Measurements from ENCODE around the gene AURKB. TPM values are rescaled to one million over a fixed set of nuclear protein-coding genes. Genes with fewer than 3 reads are reported as not detected.
"Not testable (repeated sequence)": the region's sequence is repeated elsewhere in the genome, so short reads cannot be mapped to it uniquely, and the experiment has no call there.

Gene AURKB
- polyA plus RNA-seq, 4 donors: 25.7 to 35.6 (median 31.6) TPM

DNA sequence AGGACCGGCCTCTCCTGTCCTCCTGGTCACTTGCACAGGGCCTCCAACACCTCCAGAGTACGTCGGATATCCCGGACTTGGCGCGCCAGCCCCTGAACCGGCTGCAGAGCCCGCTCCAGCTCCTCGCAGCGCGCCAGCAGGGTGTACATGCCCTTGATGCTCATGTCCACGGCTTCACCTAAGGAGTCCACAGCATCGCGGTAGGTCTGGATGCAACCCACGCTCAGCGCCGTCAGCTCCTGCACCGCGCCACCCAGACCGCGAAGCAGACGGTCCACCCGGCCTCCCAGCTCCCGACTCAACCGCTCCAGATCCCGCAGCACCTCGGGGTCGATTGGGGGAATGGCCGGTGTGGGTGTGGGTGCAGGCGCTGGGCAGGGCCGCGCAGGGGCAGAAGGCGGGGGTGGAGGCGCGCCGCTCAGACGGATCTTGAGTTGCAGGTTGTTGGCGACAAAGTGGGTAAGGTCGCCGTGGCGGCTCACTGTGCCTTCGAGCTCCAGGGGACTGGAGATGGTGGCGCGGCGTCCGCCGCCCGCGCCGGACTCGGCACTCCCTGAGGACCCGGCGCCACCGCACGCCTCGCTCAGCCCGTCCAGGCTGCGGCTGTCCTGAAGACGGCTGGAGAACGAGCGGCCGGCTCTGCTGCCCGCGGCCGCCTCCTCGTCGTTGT lies 21.2 kb downstream of the AURKB start:
- DNase-seq (ENCODE audit: low read depth in 4 of 4, low spot score in 3 of 4): no peak

DNA sequence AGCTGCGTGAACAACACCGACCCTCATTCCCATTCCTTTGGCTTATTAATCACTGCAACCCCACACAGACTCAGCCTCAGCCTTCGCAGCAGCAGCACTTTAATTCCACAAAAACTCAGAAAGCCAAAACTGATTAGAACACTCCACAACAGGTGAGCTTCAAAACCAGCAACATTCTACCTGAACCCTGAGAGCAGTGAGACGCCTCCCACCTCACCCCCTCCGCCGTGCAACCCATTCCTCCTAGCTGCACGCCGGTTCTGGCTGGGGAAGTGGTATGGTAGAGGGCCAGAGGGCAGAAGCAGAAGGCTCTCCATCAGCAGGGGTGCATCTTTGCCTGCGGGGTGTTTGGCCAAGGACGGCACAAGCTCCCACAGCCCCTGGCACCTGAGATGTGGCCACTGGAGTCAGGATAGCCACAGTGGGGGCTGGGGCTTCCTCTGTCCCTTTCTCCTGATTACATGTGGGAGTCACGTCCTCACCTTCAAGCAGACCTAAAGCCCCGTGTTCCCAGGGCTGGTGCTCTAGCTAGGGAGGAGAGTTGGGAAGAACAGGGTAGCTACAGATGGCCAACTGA lies 22.0 kb downstream of the AURKB start:
- DNase-seq (ENCODE audit: low read depth in 4 of 4, low spot score in 3 of 4): no peak

DNA sequence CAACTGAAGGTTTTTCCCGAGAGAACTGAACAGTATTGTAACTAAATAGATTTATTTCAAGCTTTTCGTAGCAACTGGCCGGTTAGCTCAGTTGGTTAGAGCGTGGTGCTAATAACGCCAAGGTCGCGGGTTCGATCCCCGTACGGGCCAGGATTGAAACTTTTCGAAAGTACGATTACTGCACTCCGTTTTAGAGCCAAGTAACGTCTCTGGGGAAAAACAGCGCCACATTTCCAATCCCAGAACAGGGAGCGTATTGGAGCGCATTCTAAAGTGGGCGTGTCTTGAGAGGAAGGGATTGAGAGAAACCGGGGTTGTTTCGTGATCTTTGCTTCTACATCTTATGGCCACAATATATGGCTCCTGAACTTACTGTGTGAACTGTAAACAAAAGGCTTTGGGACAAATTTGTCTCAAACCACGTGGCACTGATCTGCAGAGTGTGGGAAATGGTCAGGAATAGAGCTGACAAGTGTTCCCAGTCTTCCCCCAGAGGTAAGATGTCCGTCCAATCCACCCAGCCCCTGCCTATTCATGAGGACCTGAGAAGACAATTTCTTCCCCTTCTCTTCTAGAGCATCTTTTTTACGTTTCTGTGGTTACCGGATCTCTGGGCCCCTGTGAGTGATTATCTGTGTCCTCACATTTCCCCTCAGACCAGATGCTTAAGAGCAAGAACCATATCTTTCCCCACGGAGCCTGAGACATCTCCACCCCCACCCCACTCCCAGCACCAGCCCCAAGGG lies 22.7 kb downstream of the AURKB start:
- peak in 3 of 4 donors; percentile 91 to 93 (median 92) for DNase-seq (ENCODE audit: low read depth in 4 of 4, low spot score in 3 of 4)

DNA sequence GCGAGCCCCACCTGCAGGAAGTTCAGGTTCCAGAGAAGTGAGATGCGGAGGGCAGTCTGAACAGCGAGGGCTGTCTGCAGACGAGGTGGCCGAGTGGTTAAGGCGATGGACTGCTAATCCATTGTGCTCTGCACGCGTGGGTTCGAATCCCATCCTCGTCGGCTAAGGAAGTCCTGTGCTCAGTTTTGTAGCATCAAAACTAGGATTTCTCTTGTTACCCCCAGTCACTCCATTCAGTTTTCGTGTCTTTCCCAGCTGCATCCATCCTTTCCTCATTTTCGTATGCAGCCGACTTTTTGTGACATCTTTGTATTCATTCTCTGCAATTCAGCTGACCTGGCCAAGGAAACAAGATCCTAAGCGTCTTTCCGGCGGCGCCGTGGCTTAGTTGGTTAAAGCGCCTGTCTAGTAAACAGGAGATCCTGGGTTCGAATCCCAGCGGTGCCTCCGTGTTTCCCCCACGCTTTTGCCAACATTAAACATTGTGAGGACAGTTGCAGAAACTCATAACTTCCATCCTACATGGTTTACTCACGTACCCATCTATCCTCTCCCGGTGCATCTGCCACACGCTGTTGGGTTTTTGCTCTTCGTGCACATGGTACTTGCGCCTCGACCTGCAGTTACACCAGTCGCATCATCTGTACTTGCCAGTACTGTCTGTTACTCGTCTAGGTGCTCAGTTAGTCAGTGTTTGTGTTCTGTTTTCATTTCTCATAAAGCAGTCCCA lies 23.4 kb downstream of the AURKB start:
- DNase-seq (ENCODE audit: low read depth in 4 of 4, low spot score in 3 of 4): peak in 3 of 4 donors; percentile 94

DNA sequence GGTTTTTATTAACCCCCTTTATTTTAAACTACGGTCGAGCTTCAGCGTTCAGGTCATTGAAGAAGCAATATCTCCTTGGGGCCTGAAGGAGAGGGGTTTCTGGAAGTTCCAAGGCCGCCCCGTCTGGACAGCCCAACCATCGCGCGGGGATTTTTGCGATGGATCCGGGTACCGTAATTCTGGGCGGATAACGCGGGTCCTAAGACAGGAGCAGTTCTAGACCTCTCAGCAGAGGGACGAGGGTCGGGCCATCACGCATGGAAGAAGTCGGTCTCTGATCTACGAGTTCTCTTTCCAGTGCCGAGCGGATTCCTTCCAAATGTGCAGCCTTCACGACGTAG lies 24.0 kb downstream of the AURKB start:
- no peak for DNase-seq (ENCODE audit: low read depth in 4 of 4, low spot score in 3 of 4)

DNA sequence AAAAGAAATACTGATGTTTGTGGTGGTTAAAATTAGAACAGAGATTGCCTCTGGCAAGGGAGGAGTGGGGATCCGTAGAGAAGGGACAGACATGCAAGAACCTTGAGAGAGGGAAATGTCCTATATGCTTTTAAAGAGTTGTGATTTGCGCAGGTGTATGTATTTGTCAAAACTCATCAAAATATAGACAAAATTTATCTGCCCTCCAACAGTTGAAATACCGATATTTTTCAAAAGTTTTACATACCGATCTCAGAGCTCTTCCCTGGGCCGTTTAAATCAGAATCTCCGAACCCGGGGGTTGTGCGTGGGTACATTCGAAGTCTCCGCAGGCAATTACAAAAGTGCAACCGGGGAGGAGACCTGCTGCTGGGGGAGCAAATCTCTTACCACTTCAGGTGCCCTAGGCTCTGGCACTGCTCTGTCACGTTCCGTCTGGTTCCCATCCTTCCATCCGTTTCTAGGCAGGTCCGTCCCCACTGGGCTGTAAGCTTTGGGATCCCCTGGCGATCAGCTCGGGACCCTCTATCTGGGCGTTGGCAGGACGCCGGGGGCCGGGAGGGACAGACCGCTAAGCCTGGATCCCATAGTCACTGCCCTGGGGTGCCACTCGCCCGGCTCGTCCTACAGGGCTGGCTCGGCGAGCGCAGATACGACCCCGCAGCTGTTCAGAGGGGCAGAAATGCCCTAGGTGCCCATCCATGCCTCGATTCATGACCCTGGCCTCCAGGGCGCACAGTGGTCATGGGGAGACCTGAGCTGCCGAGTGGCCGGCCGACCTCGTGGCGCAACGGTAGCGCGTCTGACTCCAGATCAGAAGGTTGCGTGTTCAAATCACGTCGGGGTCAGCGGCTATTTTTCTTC lies 24.6 kb downstream of the AURKB start:
- DNase-seq (ENCODE audit: low read depth in 4 of 4, low spot score in 3 of 4): no peak

DNA sequence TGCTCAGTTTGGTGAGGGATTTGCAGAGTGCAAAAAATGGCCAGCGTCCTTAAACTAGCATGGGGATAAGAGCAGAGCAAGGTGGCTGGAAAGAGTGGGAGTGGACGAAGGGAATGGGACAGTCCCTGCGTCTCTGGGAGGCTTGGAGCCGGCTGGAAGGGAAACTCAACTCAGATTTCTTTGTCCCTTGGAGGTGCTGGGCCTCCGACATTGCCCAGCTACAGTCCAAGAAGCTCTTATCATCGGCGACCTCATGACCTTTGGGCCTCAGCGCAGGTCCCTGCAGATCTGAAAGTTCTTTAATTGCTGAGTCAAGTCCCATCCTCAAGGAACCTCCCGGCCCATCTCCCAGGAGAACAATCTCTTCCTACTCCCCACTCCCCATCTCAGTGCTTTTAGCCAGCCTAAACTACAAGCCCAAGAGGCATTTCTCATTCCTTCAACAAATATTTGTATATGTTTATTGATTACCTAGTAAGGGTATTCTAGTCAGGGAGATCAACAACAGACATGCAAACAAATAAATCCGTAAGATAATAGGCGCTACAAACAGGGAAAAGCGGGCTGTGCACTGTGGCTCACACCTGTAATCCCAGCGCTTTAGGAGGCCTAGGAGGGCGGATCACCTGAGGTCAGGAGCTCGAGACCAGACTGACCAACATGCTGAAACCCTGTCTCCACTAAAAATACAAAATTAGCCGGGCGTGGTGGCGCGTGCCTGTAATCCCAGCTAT lies 33.2 kb downstream of the AURKB start:
- no peak for DNase-seq (ENCODE audit: low read depth in 4 of 4, low spot score in 3 of 4)

DNA sequence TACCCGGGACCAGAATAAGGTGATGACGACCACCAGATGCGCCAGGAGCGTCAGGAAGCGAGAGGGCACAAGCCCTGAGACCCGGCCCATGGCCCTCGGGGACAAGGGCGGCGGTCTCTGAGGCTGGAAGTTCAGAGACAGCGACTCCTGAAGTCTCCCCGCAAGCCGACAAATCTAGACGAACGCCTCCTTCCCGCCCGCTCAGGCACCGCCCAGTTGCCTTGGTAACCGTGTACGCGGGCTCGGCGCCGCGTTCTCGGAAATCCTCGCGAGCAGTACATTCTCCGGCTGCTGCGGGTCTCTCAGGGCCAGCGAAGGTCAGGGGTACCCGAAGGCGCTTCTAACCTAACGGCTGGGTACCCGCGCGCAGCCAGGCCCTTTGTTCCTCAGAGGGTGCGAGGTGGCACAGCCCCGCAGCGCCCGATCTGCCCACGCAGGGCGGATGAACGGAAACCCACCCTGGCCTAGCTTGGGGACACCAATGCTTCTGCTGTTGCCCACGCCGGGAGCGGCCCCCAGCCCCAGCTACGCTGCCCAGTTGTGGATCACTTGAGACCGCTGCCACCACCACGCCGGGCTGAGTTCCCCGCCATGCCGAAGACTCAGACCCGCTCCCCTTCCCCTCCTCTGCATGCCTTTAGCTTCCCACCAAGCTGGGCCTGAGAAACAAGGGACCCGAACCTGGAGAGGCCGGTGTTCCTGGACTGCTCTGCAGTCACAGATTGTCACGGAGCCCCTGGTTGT lies 34.0 kb downstream of the AURKB start, which contains the start of gene TMEM107:
TMEM107 (minus strand) TSS at position 184 of the 744 bp plus-strand sequence; CDS start at position 90, 94 bp downstream.
- peak in 1 of 4 donors; percentile 82 for DNase-seq (ENCODE audit: low read depth in 4 of 4, low spot score in 3 of 4)

DNA sequence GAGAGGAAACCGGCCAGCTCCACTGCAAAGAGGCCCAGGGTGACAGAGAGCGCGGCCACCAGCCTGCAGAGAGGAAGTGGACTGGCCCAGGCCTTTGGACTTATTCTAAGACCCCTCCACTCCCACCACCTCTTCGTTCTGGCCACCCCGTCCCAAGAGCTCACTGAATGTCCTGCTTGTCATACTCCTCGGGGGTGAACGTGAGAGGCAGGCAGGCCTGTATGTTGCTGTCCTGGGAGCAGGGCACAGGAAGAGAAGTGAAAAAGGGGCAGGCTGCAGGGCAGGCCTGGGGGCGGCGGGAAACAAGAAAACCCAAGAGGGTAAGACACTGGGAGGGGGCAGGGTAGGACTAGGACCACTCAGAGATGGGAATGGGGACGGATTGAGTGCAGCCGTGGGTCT lies 34.6 kb downstream of the AURKB start:
- DNase-seq (ENCODE audit: low read depth in 4 of 4, low spot score in 3 of 4): no peak

DNA sequence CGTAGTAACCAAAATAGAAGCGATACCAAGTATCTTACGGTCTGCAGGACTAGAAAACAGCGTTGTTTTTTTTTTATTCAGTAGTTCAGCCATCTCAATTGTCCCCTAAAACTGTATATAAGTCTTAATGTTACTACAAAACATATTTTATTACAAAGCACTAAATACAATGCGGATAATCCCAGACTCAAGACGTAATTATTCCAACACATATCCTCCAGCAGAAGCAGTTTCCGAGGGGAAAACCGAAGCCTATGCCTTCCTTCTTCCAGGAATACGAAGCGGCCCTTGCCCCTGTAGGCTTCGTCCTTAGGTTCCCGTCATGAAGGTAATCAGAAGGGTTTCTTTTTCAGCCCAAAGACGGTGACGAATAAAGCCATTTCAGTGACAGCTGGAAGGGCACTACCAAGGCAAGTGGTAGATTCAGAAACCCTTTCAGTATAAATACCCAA lies 36.5 kb downstream of the AURKB start:
- DNase-seq (ENCODE audit: low read depth in 4 of 4, low spot score in 3 of 4): no peak

DNA sequence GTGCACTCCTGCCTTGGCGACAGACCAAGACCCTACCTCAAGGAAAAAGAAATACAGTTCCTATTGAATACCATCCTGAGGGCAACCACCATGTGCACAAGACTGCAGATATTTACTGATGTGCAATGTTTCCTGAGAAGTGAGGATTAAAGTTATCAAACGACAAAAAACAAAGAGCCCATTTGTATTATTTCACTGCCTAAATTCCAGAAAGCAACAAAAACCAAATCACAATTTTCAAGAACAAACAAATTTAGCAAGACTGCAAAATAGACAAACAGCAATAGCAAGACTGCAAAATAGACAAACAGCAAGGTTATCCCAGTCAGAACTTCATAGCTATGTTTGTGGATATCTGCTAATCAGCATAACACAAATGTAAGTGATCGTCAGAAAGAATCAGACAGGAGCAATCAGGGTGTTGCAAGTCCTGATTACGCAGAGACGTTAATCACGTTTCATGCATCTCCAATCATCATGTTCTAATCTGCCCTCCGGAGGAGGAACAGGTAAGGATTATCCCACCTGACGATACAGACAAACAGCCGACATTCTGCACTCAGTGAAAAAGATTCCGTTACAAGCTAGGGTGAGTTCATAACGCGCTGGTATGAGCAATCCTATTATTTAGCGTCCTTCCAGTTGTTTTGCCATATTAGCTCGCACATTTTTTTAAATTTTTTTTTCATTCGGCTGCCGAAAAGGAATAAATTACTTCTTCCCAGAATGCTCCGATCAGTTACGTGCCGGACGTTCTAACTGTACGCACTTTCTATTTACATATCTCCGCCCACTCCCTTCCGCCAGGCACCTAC lies 37.1 kb downstream of the AURKB start:
- peak in 2 of 4 donors; percentile 90 to 93 for DNase-seq (ENCODE audit: low read depth in 4 of 4, low spot score in 3 of 4)

DNA sequence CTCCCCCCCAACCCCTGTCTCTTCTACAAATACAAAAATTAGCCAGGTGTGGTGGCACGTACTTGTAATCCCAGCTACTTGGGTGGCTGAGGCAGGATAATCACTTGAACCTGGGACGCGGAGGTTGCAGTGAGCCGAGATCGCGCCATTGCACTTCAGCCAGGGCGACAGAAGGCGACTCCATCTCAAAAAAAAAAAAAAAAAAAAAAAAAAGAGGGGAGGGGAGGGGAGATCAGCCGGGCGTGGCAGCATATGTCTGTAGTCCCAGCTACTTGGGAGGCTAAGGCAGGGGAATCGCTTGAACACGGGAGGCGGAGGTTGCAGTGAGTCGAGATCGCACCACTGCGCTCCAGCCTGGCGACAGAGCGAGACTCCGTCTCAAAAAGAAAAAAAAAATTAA lies 40.2 kb downstream of the AURKB start:
- DNase-seq (ENCODE audit: low read depth in 4 of 4, low spot score in 3 of 4): not testable (repeated sequence)

DNA sequence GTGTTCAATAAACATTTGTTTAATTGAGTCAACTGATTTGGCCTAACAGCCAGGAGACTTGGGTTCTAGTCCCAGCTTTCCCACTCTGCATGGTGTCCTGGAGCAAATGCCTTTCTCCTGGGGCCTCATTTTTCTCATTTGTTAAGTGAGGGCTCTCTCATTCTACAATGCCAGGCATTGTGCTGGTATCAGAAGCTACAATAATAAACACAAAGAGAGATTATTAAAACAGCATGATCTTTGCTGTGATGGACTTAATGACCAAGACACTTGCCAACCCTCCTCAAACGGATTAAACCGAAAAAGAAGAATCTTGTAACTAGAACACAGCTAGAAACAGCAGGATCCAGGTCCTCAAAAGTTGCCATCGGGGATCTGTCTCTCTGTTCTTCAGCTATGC lies 42.8 kb downstream of the AURKB start:
- DNase-seq (ENCODE audit: low read depth in 4 of 4, low spot score in 3 of 4): no peak

DNA sequence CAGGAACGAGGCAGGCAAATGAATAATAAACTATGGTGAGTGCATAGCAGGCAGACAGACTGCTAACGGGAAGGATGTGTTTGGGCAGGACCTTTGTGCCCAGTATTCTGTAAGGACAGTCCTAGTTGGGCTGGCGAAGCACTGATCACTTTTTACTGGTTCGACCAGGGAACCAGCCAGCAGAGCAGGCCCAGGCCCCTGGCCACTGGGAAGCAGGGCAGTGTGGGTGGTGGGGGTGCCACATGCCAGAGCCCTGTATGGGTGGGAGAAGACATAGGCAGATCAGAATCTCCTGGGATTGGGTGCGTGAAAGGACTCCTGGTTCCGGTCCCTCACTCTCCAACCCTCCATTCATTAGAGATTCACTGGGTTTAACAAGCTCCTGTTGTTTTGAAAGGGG lies 43.6 kb downstream of the AURKB start:
- DNase-seq (ENCODE audit: low read depth in 4 of 4, low spot score in 3 of 4): no peak

DNA sequence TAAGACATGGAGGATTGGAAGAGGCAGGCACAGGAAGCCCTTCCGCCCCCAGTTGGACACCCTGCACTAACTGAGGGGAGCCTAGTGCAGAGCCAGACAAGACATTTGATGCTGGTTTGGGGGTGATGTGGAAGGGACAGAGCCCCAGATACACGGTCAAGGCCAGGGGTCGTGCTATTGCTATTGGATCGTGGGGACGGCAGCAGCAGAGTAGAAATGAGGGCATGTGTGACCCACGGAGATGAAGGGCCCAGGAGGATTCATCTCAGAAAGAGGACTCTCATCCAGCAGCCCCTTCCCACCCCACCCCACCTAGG lies 45.6 kb downstream of the AURKB start:
- DNase-seq (ENCODE audit: low read depth in 4 of 4, low spot score in 3 of 4): no peak

DNA sequence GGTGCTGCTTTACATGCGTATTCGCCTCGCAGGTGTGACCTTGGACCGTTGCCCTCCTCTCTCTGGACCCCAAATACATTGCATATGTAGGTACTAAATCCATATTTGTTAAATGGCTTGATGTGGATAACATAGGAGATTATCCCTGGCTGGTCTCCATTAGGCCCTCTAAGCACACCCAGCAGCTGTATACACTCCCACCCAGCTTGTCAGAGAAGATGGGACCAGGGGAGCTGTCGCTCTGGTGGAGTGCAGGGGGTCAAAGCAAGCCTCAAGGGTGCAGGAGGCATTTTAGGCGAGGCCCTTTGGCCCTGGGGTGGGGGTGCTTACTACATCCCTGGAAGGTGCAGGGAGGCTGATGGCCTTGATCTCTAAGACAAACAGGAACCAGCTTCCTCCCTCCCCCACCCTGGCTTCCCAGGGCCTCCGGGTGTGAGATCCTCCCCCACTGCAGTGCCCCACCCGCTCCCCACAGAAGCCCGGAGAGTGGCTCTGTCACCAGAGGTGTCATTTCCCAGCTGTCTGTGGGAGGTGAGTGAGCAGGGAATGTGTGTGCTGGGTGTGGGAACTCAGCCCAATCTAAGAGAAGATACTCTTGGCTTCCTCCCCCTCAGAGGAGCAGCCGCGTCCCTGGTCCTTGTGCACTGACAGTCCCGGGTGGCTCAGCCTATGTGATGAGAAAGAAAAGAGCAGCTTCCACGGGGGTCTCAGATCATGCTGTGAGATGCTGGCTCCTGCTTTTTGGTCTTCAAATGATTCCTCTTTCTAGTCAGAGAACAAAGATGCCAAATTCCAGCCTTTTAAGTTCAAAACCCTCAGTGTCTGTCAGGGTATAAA lies 46.2 kb downstream of the AURKB start:
- DNase-seq (ENCODE audit: low read depth in 4 of 4, low spot score in 3 of 4): no peak
